ENCODE results near the gene IKZF1. TPM values are rescaled to one million over a fixed set of nuclear protein-coding genes. Genes with fewer than 3 reads are reported as not detected.

IKZF1 gene
- total RNA-seq, 1 donor = under 0.01 TPM

DNA sequence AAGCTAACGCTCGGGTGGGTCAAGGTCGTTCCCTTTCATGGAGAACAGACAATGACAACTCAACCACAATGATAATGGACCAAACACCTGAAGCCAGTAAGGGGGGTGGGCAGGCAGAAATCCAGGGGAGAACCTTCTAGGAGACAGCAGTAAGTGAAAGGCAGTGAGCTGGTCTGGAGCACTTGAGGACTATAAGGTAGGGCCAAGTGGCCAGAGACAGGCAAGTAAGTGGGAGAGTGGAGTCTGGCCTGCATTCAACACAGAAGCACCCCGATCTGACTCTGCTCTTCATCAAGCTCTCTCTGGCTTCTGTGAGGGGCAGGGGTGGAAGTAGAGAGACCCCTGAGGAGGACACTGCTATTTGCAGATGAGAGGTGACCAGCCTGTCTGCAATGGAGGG, 7.7 kb upstream of the IKZF1 start:
- H3K36me3 ChIP-seq (ENCODE audit: insufficient read depth, low read length) = no peaks in the 10 kb centered on the region
- TF ChIP-seq, protein P1, sequence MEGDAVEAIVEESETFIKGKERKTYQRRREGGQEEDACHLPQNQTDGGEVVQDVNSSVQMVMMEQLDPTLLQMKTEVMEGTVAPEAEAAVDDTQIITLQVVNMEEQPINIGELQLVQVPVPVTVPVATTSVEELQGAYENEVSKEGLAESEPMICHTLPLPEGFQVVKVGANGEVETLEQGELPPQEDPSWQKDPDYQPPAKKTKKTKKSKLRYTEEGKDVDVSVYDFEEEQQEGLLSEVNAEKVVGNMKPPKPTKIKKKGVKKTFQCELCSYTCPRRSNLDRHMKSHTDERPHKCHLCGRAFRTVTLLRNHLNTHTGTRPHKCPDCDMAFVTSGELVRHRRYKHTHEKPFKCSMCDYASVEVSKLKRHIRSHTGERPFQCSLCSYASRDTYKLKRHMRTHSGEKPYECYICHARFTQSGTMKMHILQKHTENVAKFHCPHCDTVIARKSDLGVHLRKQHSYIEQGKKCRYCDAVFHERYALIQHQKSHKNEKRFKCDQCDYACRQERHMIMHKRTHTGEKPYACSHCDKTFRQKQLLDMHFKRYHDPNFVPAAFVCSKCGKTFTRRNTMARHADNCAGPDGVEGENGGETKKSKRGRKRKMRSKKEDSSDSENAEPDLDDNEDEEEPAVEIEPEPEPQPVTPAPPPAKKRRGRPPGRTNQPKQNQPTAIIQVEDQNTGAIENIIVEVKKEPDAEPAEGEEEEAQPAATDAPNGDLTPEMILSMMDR (IDR thresholded peaks at IDR 0.05; ENCODE audit: extremely low read depth, low read depth, low read length) = no peak
- no peaks in the 10 kb centered on the region for H3K79me2 ChIP-seq (ENCODE audit: insufficient read depth, low read length)
- no peak overlapping the region for H3K27ac ChIP-seq (ENCODE audit: low read depth, low read length)
- DNase-seq (ENCODE audit: insufficient read length, low spot score, missing footprints) = no peak
- H3K4me3 ChIP-seq (ENCODE audit: insufficient read depth, low read length) = no peak overlapping the region
- H3K4me2 ChIP-seq (ENCODE audit: insufficient read depth, low read length) = no peak overlapping the region
- no peaks in the 10 kb centered on the region for H3K9me3 ChIP-seq (ENCODE audit: low read depth, low read length)
- H3K4me1 ChIP-seq (ENCODE audit: insufficient read depth, low read length) = no peaks in the 10 kb centered on the region
- H2AFZ ChIP-seq (ENCODE audit: low read length) = no peak overlapping the region
- no peaks in the 10 kb centered on the region for H4K20me1 ChIP-seq (ENCODE audit: insufficient read depth, low read length)
- no peaks in the 10 kb centered on the region for H3K27me3 ChIP-seq (ENCODE audit: insufficient read depth, low read length)

DNA sequence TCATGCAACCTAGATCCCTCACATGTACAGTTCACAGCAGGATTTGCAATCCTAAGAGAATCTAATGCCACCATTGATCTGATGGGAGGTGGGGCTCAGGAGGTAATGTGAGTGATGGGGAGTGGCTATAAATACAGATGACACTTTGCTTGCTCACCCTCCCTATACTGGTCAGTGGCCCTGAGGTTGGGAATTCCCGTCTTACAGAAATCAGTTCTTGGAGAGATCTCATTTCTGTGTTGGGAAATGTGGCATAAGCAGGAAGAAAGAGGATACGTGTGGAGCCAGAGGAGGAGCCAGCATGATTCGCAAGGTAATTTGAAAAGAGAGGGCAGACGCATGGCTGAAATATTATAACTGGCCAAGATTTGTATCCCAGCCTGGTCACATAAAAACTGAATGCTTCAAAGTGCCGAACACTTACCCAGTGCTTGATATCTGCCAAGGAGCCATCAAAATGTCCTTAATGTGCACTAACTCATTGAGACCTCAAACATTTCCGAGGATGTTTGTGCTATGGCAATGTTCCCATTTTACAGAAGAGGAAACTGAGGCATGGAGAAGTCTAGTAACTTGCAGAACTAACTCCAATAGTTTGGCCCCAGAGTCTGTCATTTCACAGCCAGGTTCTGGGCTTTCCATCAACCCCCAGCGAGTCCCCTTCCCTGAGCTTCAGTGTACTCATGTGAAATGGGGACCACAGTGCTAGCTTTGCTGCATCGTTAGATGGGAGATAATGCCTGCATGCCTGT, 5.5 kb upstream of the IKZF1 start:
- H3K9me3 ChIP-seq (ENCODE audit: low read depth, low read length) = no peaks in the 10 kb centered on the region
- H3K4me1 ChIP-seq (ENCODE audit: insufficient read depth, low read length) = no peaks in the 10 kb centered on the region
- H3K27me3 ChIP-seq (ENCODE audit: insufficient read depth, low read length) = peaks cover 11% of the 10 kb centered on the region
- H3K79me2 ChIP-seq (ENCODE audit: insufficient read depth, low read length) = no peaks in the 10 kb centered on the region
- no peaks in the 10 kb centered on the region for H3K36me3 ChIP-seq (ENCODE audit: insufficient read depth, low read length)
- H2AFZ ChIP-seq (ENCODE audit: low read length) = no peak overlapping the region
- no peak overlapping the region for H3K27ac ChIP-seq (ENCODE audit: low read depth, low read length)
- H4K20me1 ChIP-seq (ENCODE audit: insufficient read depth, low read length) = no peaks in the 10 kb centered on the region
- no peak for DNase-seq (ENCODE audit: insufficient read length, low spot score, missing footprints)
- no peak overlapping the region for H3K4me3 ChIP-seq (ENCODE audit: insufficient read depth, low read length)
- TF ChIP-seq, protein P1 (IDR thresholded peaks at IDR 0.05; ENCODE audit: extremely low read depth, low read depth, low read length) = no peak
- H3K4me2 ChIP-seq (ENCODE audit: insufficient read depth, low read length) = no peak overlapping the region

DNA sequence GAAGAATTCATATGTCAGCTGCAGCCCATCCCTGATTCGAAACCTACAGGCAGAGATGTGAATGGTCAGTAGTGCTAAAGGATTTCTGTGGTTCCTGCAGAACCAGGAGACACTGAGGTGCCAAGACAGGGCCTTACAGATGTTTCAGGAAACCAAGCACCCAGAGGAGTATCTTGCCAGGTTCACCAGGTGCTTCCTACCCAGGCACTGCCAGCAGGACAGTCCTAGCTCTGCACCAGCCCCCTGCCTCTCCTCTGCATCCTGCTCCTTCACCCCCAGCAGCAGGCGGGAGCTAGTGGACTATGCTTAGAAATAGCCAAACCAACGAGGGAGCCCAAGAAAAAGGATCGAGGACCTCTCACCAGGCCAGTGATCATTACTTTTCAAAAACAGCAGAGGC, 4.2 kb upstream of the IKZF1 start:
- H4K20me1 ChIP-seq (ENCODE audit: insufficient read depth, low read length) = no peaks in the 10 kb centered on the region
- H3K79me2 ChIP-seq (ENCODE audit: insufficient read depth, low read length) = no peaks in the 10 kb centered on the region
- peaks cover 20% of the 10 kb centered on the region for H3K27me3 ChIP-seq (ENCODE audit: insufficient read depth, low read length)
- TF ChIP-seq, protein P1 (IDR thresholded peaks at IDR 0.05; ENCODE audit: extremely low read depth, low read depth, low read length) = no peak
- no peak overlapping the region for H2AFZ ChIP-seq (ENCODE audit: low read length)
- H3K9me3 ChIP-seq (ENCODE audit: low read depth, low read length) = no peaks in the 10 kb centered on the region
- DNase-seq (ENCODE audit: insufficient read length, low spot score, missing footprints) = no peak
- H3K27ac ChIP-seq (ENCODE audit: low read depth, low read length) = no peak overlapping the region
- H3K4me1 ChIP-seq (ENCODE audit: insufficient read depth, low read length) = no peaks in the 10 kb centered on the region
- no peak overlapping the region for H3K4me2 ChIP-seq (ENCODE audit: insufficient read depth, low read length)
- H3K4me3 ChIP-seq (ENCODE audit: insufficient read depth, low read length) = no peak overlapping the region
- H3K36me3 ChIP-seq (ENCODE audit: insufficient read depth, low read length) = no peaks in the 10 kb centered on the region

DNA sequence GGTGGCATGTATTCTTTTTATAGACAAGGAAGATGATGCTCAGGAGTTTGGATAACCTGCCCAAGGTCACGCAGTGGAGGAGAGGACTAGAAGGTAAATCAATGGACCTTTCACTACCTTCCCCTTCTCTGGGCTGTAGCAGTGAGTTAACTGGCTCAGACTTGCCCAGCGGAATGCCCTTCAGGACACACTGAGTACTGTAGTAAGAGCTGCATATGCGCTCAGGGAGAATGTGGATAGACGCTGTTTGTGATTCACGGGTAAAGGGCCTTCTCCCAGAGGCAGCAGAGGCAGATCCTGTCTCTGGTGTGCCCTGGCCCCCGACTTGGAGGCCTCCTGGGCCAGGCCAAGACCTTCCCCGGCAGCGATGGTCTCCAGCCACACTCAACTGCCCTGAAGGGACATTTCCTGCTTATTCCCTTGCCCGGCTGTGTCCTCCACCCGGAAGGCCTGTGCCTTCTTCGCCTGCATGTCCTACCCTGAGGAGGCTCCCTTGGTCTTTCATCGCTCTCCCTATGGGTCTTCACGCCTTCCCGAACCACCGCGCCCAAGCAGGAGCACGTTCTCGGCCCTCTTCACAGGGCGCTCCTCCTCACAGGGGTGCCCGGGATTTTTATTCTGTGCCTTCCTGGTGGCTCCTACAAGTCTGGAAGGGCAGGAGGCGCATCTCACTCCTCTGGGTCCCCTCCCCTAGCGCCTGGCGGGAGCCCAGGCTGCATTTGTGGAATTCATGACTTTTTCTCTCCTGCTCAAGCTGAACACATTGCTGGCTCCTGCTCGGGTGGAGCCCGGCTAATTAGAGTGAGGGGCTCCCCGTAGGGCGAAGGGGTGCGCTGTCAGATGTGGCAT, 1.8 kb upstream of the IKZF1 start:
- TF ChIP-seq, protein P1 (IDR thresholded peaks at IDR 0.05; ENCODE audit: extremely low read depth, low read depth, low read length) = no peak
- Histone ChIP-seq H3K79me2 (ENCODE audit: insufficient read depth, low read length) (no peaks in the 10 kb centered on the region), H3K27me3 (ENCODE audit: insufficient read depth, low read length) (peaks cover 33% of the 10 kb centered on the region), H3K4me3 (ENCODE audit: insufficient read depth, low read length) (no peak overlapping the region), H3K4me2 (ENCODE audit: insufficient read depth, low read length) (no peak overlapping the region), H3K36me3 (ENCODE audit: insufficient read depth, low read length) (no peaks in the 10 kb centered on the region), H4K20me1 (ENCODE audit: insufficient read depth, low read length) (no peaks in the 10 kb centered on the region), H3K9me3 (ENCODE audit: low read depth, low read length) (no peaks in the 10 kb centered on the region), H3K27ac (ENCODE audit: low read depth, low read length) (no peak overlapping the region), H2AFZ (ENCODE audit: low read length) (no peak overlapping the region), H3K4me1 (ENCODE audit: insufficient read depth, low read length) (no peaks in the 10 kb centered on the region)
- no peak for DNase-seq (ENCODE audit: insufficient read length, low spot score, missing footprints)

Measured in osteoblast (primary cell).